H1 (cell line): ENCODE measurements around the gene CDH6. TPM values are rescaled to one million over a fixed set of nuclear protein-coding genes. Genes with fewer than 3 reads are reported as not detected.

Experiments used
- CTCF ChIA-PET: fragments of 300-600 bp; sonication (Branson Sonifier 250); formaldehyde crosslinking; loops from one replicate; lab custom pipeline; 2021; ENCODE audit not compliant: partially characterized antibody; lab: Charles Lee
- POLR2A ChIA-PET: fragments of 300-600 bp; sonication (Branson Sonifier 250); formaldehyde crosslinking; loops from one replicate; lab custom pipeline; 2021; ENCODE audit warnings: inconsistent platforms; ENCODE audit not compliant: partially characterized antibody; lab: Charles Lee
- DNase-seq, 2 experiments: peaks; one replicate each; pipeline versions ENCODE4 v3.0.0 to v3.0.0-alpha.2; 2010 to 2022; ENCODE audit warnings: low spot score in 2 of 2, low read depth in 1 of 2, mixed read lengths in 1 of 2
- FAIRE-seq: peaks from 2 replicates; lab custom pipeline; 2011; peaks lifted over from hg19 to GRCh38; lab: Jason Lieb, UNC
- H2AFZ ChIP-seq: 2 replicates; pipeline ENCODE4 v1.8.1; 2012; ENCODE audit warnings: low read length, inconsistent platforms
- H2AK5ac ChIP-seq: 2 replicates; pipeline ENCODE4 v1.6.1; 2013; ENCODE audit warnings: low read depth, low read length
- H2BK120ac ChIP-seq: replicated peaks from 2 replicates; pipeline ENCODE3; 2013; ENCODE audit warnings: low read depth, low read length, inconsistent platforms
- H2BK12ac ChIP-seq: 2 replicates; pipeline ENCODE4 v1.6.1; 2013; ENCODE audit warnings: low read depth, low read length
- H2BK15ac ChIP-seq: 2 replicates; pipeline ENCODE4 v1.6.1; 2013; ENCODE audit warnings: low read length
- H2BK20ac ChIP-seq: 2 replicates; pipeline ENCODE4 v1.6.1; 2013; ENCODE audit warnings: low read length
- H2BK5ac ChIP-seq: 2 replicates; pipeline ENCODE4 v1.6.1; 2013; ENCODE audit warnings: low read depth, low read length
- H3K14ac ChIP-seq: 2 replicates; pipeline ENCODE4 v1.6.1; 2013; ENCODE audit warnings: inconsistent platforms; ENCODE audit not compliant: insufficient read length
- H3K18ac ChIP-seq: 2 replicates; pipeline ENCODE4 v1.6.1; 2013; ENCODE audit warnings: low read length; ENCODE audit errors: extremely low read depth
- H3K23ac ChIP-seq: 2 replicates; pipeline ENCODE4 v1.6.1; 2013; ENCODE audit warnings: inconsistent platforms; ENCODE audit not compliant: insufficient read length
- H3K23me2 ChIP-seq: 2 replicates; pipeline ENCODE4 v1.6.1; 2013; ENCODE audit warnings: low read depth, low read length
- H3K27ac ChIP-seq: 2 replicates; pipeline ENCODE4 v1.6.1; 2011; ENCODE audit warnings: low read depth, low read length, inconsistent platforms
- H3K27me3 ChIP-seq, 4 experiments: replicated peaks in 1 of 4; 1 replicate in 1 of 4; 2 replicates in 3 of 4; pipeline versions ENCODE4 v1.6.1 to v1.8.1; 2011 to 2013; ENCODE audit warnings: low read length in 3 of 4, mild to moderate bottlenecking in 3 of 4, inconsistent platforms in 2 of 4, mixed read lengths in 2 of 4, moderate library complexity in 1 of 4; ENCODE audit not compliant: control insufficient read depth in 3 of 4, insufficient read depth in 3 of 4; ENCODE audit errors: extremely low read depth in 1 of 4
- H3K36me3 ChIP-seq, 4 experiments: 2 replicates each; pipeline versions ENCODE4 v1.6.1 to v1.8.1; 2011 to 2013; ENCODE audit warnings: mild to moderate bottlenecking in 4 of 4, low read length in 3 of 4, moderate library complexity in 2 of 4, control low read depth in 1 of 4, inconsistent platforms in 1 of 4; ENCODE audit not compliant: insufficient read depth in 4 of 4, control insufficient read depth in 2 of 4
- H3K4ac ChIP-seq: replicated peaks from 2 replicates; pipeline ENCODE3; 2013; ENCODE audit warnings: low read length, low read depth, mixed read lengths, inconsistent platforms; ENCODE audit not compliant: insufficient read length
- H3K4me1 ChIP-seq, 4 experiments: replicated peaks in 1 of 4; 1 replicate in 1 of 4; 2 replicates in 3 of 4; pipeline versions ENCODE4 v1.6.1 to v1.8.1; 2011 to 2013; ENCODE audit warnings: low read length in 3 of 4, inconsistent platforms in 2 of 4, mixed read lengths in 1 of 4; ENCODE audit not compliant: insufficient read depth in 4 of 4, control insufficient read depth in 3 of 4
- H3K4me2 ChIP-seq, 2 experiments: 2 replicates each; pipeline versions ENCODE4 v1.6.1 to v1.8.1; 2011 to 2013; ENCODE audit warnings: low read depth in 2 of 2, low read length in 2 of 2, control low read depth in 1 of 2, inconsistent platforms in 1 of 2, mild to moderate bottlenecking in 1 of 2; ENCODE audit not compliant: insufficient read depth in 1 of 2
- H3K4me3 ChIP-seq, 4 experiments: fragments of 200-600, 300-600 bp in 1 of 4; sonication (generic), shearing (Covaris generic), sonication (Bioruptor Twin) in 1 of 4; 2 replicates each; pipeline versions ENCODE4 v1.5.1 to v1.8.1; 2011 to 2016; ENCODE audit warnings: low read length in 4 of 4, low read depth in 3 of 4, control low read depth in 2 of 4, inconsistent platforms in 2 of 4, mild to moderate bottlenecking in 2 of 4, mixed read lengths in 1 of 4, moderate library complexity in 1 of 4; ENCODE audit not compliant: insufficient read depth in 2 of 4; ENCODE audit errors: extremely low read depth in 1 of 4
- H3K56ac ChIP-seq: replicated peaks from 2 replicates; pipeline ENCODE3; 2013; ENCODE audit warnings: low read depth, mild to moderate bottlenecking, mixed read lengths, low read length, inconsistent platforms; ENCODE audit not compliant: insufficient read length
- H3K79me1 ChIP-seq: 2 replicates; pipeline ENCODE4 v1.6.1; 2013; ENCODE audit warnings: low read depth, low read length, control low read depth
- H3K79me2 ChIP-seq, 2 experiments: 2 replicates each; pipeline versions ENCODE4 v1.6.1 to v1.8.1; 2012 to 2013; ENCODE audit warnings: low read length in 2 of 2, mild to moderate bottlenecking in 2 of 2, inconsistent platforms in 1 of 2; ENCODE audit not compliant: insufficient read depth in 2 of 2, control insufficient read depth in 1 of 2
- H3K9ac ChIP-seq, 4 experiments: replicated peaks in 1 of 4; 1 replicate in 1 of 4; 2 replicates in 3 of 4; pipeline versions ENCODE4 v1.6.1 to v1.8.1; 2011 to 2013; ENCODE audit warnings: low read depth in 3 of 4, low read length in 3 of 4, control low read depth in 2 of 4, mild to moderate bottlenecking in 2 of 4, moderate library complexity in 2 of 4, inconsistent platforms in 1 of 4; ENCODE audit errors: extremely low read depth in 1 of 4
- H3K9me3 ChIP-seq, 2 experiments: 2 replicates each; pipeline versions ENCODE4 v1.6.1 to v1.8.1; 2012 to 2013; ENCODE audit warnings: mild to moderate bottlenecking in 2 of 2, moderate library complexity in 2 of 2, control low read depth in 1 of 2, inconsistent platforms in 1 of 2, low read depth in 1 of 2, low read length in 1 of 2, mixed read lengths in 1 of 2; ENCODE audit not compliant: insufficient read depth in 2 of 2
- H4K20me1 ChIP-seq, 2 experiments: replicated peaks in 1 of 2; 2 replicates each; pipeline versions ENCODE3 to v1.8.1; 2011 to 2013; ENCODE audit warnings: inconsistent platforms in 2 of 2, low read length in 2 of 2, mild to moderate bottlenecking in 1 of 2; ENCODE audit not compliant: insufficient read depth in 2 of 2, control insufficient read depth in 1 of 2
- H4K5ac ChIP-seq: 2 replicates; pipeline ENCODE4 v1.6.1; 2013; ENCODE audit warnings: low read length, low read depth, mixed read lengths, inconsistent platforms; ENCODE audit not compliant: insufficient read length
- H4K8ac ChIP-seq: 2 replicates; pipeline ENCODE4 v1.8.0; 2013; ENCODE audit warnings: mild to moderate bottlenecking, moderate library complexity, low read length, inconsistent platforms; ENCODE audit not compliant: insufficient read depth; ENCODE audit errors: extremely low read depth
- H4K91ac ChIP-seq: replicated peaks from 2 replicates; pipeline ENCODE3; 2013; ENCODE audit warnings: low read length, mixed read lengths, inconsistent platforms; ENCODE audit not compliant: insufficient read length
- CREB1 ChIP-seq: IDR thresholded peaks from 2 replicates; pipeline ENCODE4 v1.6.1; 2012; ENCODE audit warnings: inconsistent platforms
- CTBP2 ChIP-seq: IDR thresholded peaks from 2 replicates; pipeline ENCODE4 v1.7.0; 2011; ENCODE audit warnings: borderline replicate concordance, mild to moderate bottlenecking, moderate library complexity, mixed read lengths, low read length; ENCODE audit not compliant: insufficient read depth, insufficient read length
- CTCF ChIP-seq, 3 experiments: IDR thresholded peaks; 1 replicate in 2 of 3; 2 replicates in 1 of 3; pipeline versions ENCODE4 v1.5.1 to v1.6.1; 2011; ENCODE audit warnings: low read length in 3 of 3, mild to moderate bottlenecking in 3 of 3, inconsistent platforms in 2 of 3, low read depth in 1 of 3, moderate library complexity in 1 of 3; ENCODE audit not compliant: insufficient read depth in 1 of 3; ENCODE audit errors: control extremely low read depth in 1 of 3
- HDAC6 ChIP-seq: IDR thresholded peaks from one replicate; pipeline ENCODE4 v1.7.1; 2012; ENCODE audit warnings: low read depth, mild to moderate bottlenecking, inconsistent platforms, low read length, moderate library complexity
- KDM4A ChIP-seq: IDR thresholded peaks from one replicate; pipeline ENCODE4 v1.7.1; 2012; ENCODE audit warnings: low read depth, mild to moderate bottlenecking, moderate library complexity, low read length, inconsistent platforms; ENCODE audit not compliant: severe bottlenecking
- PHF8 ChIP-seq: fragments of 200-600 bp; sonication (generic); conservative IDR thresholded peaks from 2 replicates; pipeline ENCODE4 v1.7.1; 2012; ENCODE audit warnings: low read depth, mild to moderate bottlenecking, inconsistent platforms, low read length, moderate library complexity
- POU5F1 ChIP-seq: IDR thresholded peaks from 2 replicates; pipeline ENCODE4 v1.6.1; 2011; ENCODE audit warnings: low read depth, mild to moderate bottlenecking, low read length, moderate library complexity
- RBBP5 ChIP-seq: IDR thresholded peaks from 2 replicates; pipeline ENCODE4 v1.7.1; 2012; ENCODE audit warnings: low read depth, mild to moderate bottlenecking, inconsistent platforms, low read length, moderate library complexity, borderline replicate concordance
- SP2 ChIP-seq: IDR thresholded peaks from 2 replicates; pipeline ENCODE4 v1.6.1; 2012; ENCODE audit warnings: mild to moderate bottlenecking, low read length, inconsistent platforms
- SP4 ChIP-seq: IDR thresholded peaks from 2 replicates; pipeline ENCODE4 v1.6.1; 2012; ENCODE audit warnings: low read length, inconsistent platforms
- SRF ChIP-seq: IDR thresholded peaks from 2 replicates; pipeline ENCODE4 v1.6.1; 2011; ENCODE audit warnings: mild to moderate bottlenecking, low read depth, low read length, moderate library complexity
- TCF12 ChIP-seq: IDR thresholded peaks from 2 replicates; pipeline ENCODE4 v1.6.1; 2011; ENCODE audit warnings: low read depth, mild to moderate bottlenecking, low read length
- ZNF274 ChIP-seq: IDR thresholded peaks from 2 replicates; pipeline ENCODE4 v1.7.0; 2012; ENCODE audit warnings: low read length, borderline replicate concordance; ENCODE audit errors: extremely low read depth
- WGBS, 2 experiments: shearing (Covaris generic) in 1 of 2; methylation state at CpG; one replicate each; pipeline versions ENCODE4 v1.1.6 to v1.1.7; 2013 to 2015; ENCODE audit warnings: low lambda C conversion rate in 2 of 2, mixed read lengths in 2 of 2, inconsistent platforms in 1 of 2, low coverage in 1 of 2, missing lambda C conversion rate in 1 of 2; ENCODE audit not compliant: insufficient replicate concordance in 2 of 2, insufficient coverage in 1 of 2, insufficient read length in 1 of 2; ENCODE audit errors: extremely low coverage in 1 of 2, missing lambda C conversion rate in 1 of 2; 5-methylcytosine and 5-hydroxymethylcytosine counted together
- polyA plus RNA-seq, 7 experiments: library from polyadenylated mRNA; depleted of rRNA in 3 of 7; stranded (reverse) in 5 of 7; unstranded in 2 of 7; fragments of >200 nt in 5 of 7; fragments of 200-250 nt in 2 of 7; gene quantifications; 1 replicate in 5 of 7; 2 replicates in 1 of 7; 4 replicates in 1 of 7; pipeline versions ENCODE4 v1.2.1 to v1.2.3, GENCODE V29; 2011 to 2013; ENCODE audit warnings: missing spikeins in 2 of 7, mixed read lengths in 2 of 7
- total RNA-seq: library from RNA; stranded (reverse); fragmentation: NEBNext Ultra II Directional; extraction: Animal tissue kit (Norgen Biotek cat#: 25700); gene quantifications from 2 replicates; pipeline ENCODE4 v1.2.1, GENCODE V29; 2021

CDH6 gene
- total and polyA plus RNA-seq, 2 of the 8 experiments (the other 6 are each of a cell fraction or from before 2014, with no cell fraction given): 1.4 to 1.9 TPM

DNA sequence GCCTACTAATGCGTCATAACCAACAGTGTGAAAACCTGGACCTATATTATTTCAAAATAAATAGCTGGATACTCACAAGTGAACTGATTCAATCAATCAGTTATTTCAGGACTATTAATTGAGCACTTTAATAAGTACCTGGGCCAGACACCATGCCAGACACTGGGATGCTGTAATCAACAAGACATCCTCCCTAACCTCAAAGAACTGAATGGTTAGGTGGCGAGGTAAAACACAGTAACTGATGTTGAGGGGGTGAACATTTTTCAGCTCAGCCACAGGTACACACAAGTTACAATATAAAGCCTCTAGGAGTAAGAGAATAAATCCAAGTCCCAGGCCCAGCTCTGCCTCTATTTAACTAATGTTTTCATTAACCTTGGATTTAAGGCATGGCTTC, 24.0 kb downstream of the CDH6 start:
- H3K56ac ChIP-seq: no peak overlapping the region
- CTCF ChIA-PET: interaction anchor here (1.4 to 2.8 kb wide), 2 partner anchors 15 to 53 kb away, joined by 6 to 15 read pairs; no protein-coding TSS in a partner anchor
- no peak overlapping the region for H3K27ac ChIP-seq
- no peak overlapping the region for H3K23ac ChIP-seq
- no peaks in the 10 kb centered on the region for H3K79me2 ChIP-seq
- H3K23me2 ChIP-seq: no peaks in the 10 kb centered on the region; the same call in 1 of the 2 replicates
- POLR2A ChIA-PET: no interaction called here
- WGBS, 2 experiments: 88% methylated on average over 2 of the region's 2 CpGs; no CpG with 5 or more reads in 1 of the 2 experiments
- H3K14ac ChIP-seq: no peak overlapping the region
- no peak overlapping the region for H2BK15ac ChIP-seq
- no peaks in the 10 kb centered on the region for H3K27me3 ChIP-seq
- no peaks in the 10 kb centered on the region for H3K4me1 ChIP-seq
- H3K9ac ChIP-seq: no peak overlapping the region
- no peak overlapping the region for H4K91ac ChIP-seq
- H2AK5ac ChIP-seq: no peak overlapping the region
- H4K8ac ChIP-seq: no peak overlapping the region
- H4K5ac ChIP-seq: no peak overlapping the region
- H3K4me3 ChIP-seq: no peak overlapping the region
- no peak overlapping the region for H2BK120ac ChIP-seq
- H3K18ac ChIP-seq: no peak overlapping the region
- no peaks in the 10 kb centered on the region for H4K20me1 ChIP-seq
- DNase-seq (no peak), FAIRE-seq (no peak)
- no peak overlapping the region for H2BK5ac ChIP-seq
- H3K4me2 ChIP-seq: no peak overlapping the region
- H3K9me3 ChIP-seq: no peaks in the 10 kb centered on the region
- H2BK20ac ChIP-seq: no peak overlapping the region
- no peaks in the 10 kb centered on the region for H3K36me3 ChIP-seq
- H2BK12ac ChIP-seq: no peak overlapping the region
- no peak overlapping the region for H3K4ac ChIP-seq
- 0 out of 2 replicates have a peak overlapping the region, but pooled peaks have one; percentile 5 for H2AFZ ChIP-seq
- no peaks in the 10 kb centered on the region for H3K79me1 ChIP-seq
- TF ChIP-seq ZNF274 (no peak), RBBP5 (no peak), POU5F1 (no peak), SP4 (no peak), SP2 (no peak), TCF12 (no peak), CREB1 (no peak), CTBP2 (no peak), KDM4A (no peak), CTCF (IDR thresholded peaks at IDR 0.05; ENCODE audit: control extremely low read depth in 1 of 3, insufficient read depth in 1 of 3, low read depth in 1 of 3, low read length in 3 of 3) (no peak), PHF8 (no peak), SRF (no peak), HDAC6 (no peak)
